ENCODE data around the gene EDC3. TPM values are rescaled to one million over a fixed set of nuclear protein-coding genes. Genes with fewer than 3 reads are reported as not detected.
"Not testable (repeated sequence)": the region's sequence is repeated elsewhere in the genome, so short reads cannot be mapped to it uniquely, and the experiment has no call there.

EDC3 gene
- polyA plus RNA-seq, 4 donors: 37.3 to 45.4 (median 41.4) TPM

DNA sequence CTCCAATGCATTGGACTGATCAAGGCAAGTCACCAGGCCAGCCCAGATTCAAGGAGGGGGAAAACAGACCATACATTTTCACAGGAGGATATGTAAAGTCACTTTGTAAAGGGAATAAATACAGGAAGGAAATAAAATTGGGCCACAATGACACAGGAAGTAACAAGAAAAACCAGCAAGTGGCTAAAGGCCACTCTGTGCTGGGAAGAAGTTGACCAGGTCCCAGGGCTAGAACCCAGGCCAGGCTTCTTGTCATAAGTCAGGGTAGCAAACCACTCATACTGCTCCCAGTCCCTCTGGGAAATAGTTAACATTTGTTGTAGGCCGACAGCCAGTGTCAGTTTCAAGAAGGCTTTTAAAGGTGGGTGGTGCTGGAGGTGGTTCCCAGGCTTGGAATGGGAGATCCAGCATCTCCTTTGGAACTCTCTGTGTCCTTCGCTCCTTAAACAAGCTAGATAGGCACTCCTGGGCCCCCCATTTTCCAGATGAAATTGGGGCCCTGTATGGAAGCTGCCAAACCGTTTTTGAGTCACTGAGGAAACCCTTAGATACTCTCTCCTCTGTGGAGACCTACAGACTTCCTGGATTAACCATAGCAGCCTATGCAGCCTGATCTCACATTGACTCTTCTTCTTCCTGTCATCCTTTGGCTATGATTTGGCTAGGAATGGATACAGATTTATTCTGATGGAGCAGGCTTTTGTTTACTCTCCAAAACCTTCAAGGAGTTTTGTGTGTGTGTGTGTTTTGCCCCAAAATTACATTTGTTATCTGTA lies 14.7 kb upstream of the EDC3 start:
- no peak for DNase-seq (ENCODE audit: low read depth in 4 of 4, low spot score in 3 of 4)

DNA sequence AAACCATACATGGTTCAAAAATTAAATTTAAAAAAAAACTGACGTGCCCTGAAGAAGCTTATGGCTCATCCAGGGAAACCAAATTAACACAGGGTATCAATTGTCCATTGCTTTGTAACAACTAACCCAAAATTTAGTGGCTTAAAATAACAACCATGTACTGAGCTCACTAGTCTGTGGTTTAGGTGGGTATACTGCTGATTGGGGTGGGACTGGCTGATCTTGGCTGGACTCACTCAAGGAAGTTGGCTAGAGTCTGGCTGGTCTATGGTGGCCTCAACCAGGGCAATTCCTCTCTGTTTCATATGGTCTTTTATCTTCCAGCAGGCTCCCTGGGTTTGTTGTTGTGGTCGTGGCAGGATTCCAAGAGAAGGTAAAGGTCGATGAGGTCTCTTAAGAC lies 14.1 kb upstream of the EDC3 start:
- DNase-seq (ENCODE audit: low read depth in 4 of 4, low spot score in 3 of 4): no peak

DNA sequence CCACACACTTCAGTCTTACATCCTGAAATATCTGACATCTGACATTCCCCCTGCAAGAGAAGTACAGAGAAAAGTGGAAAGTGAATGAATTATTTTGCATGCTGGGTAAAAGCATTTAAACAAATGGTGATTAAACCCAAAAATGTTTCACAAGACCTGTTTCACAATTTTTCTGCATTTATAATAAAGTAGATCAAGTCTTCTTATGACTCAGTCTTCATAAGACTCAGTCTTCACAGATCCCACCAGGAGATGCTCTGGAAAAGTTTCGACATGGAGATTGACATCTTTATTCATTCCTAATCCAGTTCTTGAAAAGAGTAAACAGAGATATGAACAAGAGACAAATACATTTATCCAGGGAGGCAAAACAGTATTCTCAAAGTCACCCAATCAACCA lies 13.2 kb upstream of the EDC3 start:
- DNase-seq (ENCODE audit: low read depth in 4 of 4, low spot score in 3 of 4): no peak

DNA sequence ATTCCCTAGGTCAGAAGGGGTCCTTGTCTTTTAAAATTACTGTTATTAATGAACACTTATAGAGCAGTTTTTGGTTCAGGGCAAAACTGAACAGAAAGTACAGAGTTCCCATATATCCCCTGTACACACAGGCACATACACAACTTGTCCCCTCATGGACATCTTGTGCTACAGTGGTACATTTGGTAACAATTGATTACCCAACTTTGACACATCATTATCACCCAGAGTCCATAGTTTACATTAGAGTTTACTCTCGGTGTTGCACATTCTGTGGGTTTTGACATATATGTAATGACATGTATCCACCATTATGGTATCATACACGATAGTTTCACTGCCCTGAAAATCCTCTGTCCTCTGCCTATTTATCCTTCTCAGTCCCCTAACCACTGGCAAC lies 984 bp upstream of the EDC3 start:
- no peak for DNase-seq (ENCODE audit: low read depth in 4 of 4, low spot score in 3 of 4)

DNA sequence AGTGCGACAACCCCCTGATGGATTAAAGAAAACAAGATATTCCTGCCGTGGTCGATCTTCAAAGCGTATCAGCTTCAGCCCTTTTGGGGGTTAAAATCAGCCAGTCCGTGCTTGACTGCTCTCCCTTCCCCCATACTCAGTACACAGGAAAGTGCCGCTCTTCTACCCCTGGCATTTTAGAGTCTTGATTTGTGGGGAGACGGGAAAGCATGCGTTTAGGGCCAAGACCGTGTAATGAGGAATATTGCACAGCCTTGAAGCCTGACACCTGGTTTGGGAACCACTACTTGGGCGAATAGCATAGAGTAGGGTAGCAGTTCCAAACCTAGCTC lies 540 bp upstream of the EDC3 start:
- no peak for DNase-seq (ENCODE audit: low read depth in 4 of 4, low spot score in 3 of 4)

DNA sequence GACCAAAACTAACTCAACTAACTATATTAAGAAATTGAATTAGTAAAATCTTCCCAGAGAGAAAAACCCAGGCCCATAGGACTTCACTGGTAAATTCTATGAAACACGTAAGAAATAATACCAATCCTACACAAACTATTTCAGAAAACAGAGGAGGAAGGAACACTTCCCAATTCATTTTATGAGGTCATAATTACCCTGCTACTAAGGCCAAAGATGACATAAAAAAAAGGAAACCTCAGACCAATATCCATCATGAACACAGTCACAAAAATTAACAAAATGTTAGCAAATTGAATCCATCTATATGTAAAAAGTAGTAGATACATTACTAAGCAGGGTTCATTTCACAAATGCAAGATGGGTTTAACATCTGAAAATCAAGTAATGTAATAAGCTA lies 3.5 kb downstream of the EDC3 start:
- DNase-seq (ENCODE audit: low read depth in 4 of 4, low spot score in 3 of 4): no peak

DNA sequence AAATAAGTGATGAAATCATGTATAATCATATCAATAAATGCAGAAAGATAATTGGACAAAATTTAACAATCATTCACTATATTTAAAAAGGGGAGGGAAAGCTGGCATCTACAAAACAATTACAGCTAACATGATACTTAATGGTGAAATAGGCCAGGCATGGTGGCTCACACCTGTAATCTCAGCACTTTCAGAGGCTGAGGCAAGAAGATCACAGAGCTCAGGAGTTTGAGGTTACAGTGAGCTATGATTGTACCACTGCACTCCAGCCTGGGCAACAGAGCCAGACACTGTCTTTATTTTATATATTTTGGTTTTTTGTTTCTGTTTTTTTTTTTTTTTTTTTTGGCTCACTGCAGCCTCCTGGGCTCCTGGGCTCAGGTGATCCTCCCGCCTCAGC lies 12.1 kb downstream of the EDC3 start:
- DNase-seq (ENCODE audit: low read depth in 4 of 4, low spot score in 3 of 4): no peak

DNA sequence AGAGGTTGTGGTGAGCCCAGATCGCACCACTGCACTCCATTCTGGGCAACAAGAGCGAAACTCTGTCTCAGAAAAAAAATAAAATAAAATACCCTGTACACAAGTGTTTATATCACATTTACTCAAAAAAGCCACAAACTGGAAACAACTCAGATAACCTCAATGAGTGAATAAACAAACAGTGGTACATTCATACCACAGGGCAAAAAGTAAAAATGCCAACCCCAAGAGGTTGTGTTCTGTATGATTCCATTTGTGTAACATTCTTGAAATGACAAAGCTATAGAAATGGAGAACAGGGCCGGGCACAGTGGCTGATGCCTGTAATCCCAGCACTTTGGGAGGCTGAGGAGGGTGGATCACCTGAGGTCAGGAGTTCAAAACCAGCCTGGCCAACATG lies 12.9 kb downstream of the EDC3 start:
- DNase-seq (ENCODE audit: low read depth in 4 of 4, low spot score in 3 of 4): no peak

DNA sequence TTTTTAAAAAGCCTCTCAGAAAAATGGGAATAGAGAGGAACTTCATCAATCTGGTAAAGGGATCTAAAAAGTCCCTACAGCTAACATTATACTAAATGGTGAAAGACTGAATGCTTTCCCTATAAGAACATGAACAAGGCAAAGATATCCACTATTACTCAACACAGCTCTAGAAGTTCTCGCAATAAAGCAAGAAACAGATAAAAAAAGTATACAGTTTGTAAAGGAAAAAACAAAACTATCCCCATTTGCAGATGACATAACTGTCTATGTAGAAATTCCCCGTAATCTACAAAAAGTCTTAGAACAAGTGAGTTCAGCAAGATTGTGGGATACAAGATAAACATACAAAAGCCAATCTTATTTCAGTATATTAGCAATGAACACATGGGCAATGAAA lies 15.4 kb downstream of the EDC3 start:
- DNase-seq (ENCODE audit: low read depth in 4 of 4, low spot score in 3 of 4): no peak

DNA sequence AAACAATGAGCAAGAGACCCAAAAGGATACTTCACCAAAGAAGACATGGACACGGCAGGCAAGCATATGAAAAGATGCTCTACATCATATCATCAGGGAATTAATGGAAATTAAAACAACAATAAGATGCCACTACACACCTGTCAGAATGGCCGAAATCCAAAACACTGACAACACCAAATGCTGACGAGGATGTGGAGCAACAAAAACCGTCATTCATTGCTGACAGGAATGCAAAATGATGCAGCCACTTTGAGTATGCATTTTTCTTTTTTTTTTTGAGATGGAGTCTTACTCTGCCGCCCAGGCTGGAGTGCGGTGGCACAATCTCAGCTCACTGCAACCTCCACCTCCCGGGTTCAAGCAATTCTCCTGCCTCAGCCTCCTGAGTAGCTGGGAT lies 19.0 kb downstream of the EDC3 start:
- no peak for DNase-seq (ENCODE audit: low read depth in 4 of 4, low spot score in 3 of 4)

DNA sequence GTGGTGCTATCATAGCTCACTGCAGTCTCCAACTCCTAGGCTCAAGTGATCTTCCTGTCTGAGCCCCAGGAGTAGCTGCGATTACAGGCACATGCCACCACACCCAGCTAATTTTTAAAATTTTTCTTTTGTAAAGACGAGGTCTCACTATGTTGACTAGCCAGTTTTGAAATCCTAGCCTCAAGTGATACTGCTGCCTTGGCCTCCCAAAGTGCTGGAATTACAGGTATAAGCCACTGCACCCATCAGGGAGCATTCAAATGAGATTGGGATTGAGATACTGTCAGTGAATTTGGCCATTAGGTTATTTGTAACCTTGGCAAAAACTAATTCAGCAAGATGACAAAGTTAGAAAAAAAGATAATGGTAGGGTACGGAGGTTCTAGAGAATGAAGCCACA lies 21.7 kb downstream of the EDC3 start:
- no peak for DNase-seq (ENCODE audit: low read depth in 4 of 4, low spot score in 3 of 4)

DNA sequence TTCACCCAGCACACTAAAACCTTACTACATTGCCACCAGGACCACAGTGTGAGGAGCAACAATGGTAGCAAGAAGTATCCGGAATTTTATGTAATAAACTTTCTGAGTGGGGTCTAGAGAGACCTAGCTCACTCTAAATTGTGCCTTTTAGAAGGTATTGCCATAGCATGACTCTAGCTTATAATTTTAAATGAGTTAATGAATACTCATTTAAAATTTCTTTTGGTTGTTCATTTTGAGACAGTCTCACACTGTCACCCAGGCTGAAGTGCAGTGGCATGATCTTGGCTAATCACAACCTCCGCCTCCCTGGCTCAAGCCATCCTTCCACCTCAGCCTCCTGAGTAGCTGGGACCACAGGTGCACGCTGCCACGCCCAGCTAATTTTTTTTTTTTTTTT lies 26.2 kb downstream of the EDC3 start:
- DNase-seq (ENCODE audit: low read depth in 4 of 4, low spot score in 3 of 4): no peak

DNA sequence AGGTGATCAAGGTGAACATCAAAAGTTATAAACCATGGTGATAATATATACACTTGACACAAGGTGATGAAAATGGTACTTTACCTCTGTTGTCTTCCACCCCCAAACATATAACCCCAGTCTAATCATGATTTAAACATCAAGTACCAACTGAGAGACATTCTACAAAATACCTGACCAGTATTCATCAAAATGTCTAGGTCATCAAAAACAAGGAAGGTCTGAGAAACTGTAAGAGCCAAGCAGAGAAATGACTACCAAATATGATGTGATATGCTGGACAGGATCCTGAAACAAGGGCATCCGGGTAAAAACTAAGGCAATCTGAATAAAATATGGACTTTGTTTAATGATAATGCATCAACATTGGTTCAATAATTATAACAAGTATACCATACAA lies 27.8 kb downstream of the EDC3 start:
- no peak for DNase-seq (ENCODE audit: low read depth in 4 of 4, low spot score in 3 of 4)

DNA sequence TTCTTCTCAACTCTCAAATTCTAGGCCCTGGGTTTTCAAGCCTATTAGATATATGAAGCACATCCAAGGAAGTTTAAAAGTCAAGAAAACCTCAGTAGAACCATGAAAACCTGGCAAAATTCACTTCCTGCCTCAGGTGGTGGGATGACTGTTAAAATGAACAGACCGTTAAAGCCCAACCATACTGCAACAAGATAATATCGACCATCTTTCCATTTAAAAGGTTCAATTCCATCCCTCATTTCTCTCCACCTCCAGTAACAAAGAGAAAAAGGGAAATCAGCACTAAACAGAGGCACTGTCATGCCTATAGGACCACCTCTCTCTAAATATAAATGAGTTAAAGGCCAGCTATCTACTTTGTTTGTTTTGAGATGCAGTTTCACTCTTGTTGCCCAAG lies 31.2 kb downstream of the EDC3 start:
- DNase-seq (ENCODE audit: low read depth in 4 of 4, low spot score in 3 of 4): no peak

DNA sequence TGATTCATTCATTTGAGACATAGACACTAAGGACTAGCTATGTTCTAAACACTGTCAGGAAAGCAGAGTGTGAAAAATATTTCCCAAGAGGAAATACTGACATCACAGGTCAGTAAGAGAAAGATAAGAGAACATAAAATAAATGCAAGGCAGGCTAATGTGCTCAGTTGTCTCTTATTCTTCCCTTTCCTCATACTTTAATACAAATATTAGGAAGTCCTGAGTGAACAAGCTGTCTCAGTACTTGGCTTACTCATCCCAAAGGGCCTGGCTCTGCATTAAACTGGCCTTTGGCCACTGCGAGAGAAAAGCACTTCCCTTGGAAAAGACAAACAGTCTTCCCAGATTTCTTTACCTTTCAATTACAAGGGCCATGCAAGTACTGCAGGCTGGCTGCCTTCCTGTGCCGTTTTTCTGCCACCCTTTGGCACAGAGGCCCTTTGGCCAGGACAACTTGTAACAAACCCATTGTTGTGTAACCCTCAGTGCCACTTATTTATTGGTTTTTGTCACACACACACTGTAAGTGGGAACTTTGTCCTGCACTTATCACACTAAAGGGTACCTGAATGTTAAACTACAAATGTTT lies 31.7 kb downstream of the EDC3 start:
- DNase-seq (ENCODE audit: low read depth in 4 of 4, low spot score in 3 of 4): no peak

DNA sequence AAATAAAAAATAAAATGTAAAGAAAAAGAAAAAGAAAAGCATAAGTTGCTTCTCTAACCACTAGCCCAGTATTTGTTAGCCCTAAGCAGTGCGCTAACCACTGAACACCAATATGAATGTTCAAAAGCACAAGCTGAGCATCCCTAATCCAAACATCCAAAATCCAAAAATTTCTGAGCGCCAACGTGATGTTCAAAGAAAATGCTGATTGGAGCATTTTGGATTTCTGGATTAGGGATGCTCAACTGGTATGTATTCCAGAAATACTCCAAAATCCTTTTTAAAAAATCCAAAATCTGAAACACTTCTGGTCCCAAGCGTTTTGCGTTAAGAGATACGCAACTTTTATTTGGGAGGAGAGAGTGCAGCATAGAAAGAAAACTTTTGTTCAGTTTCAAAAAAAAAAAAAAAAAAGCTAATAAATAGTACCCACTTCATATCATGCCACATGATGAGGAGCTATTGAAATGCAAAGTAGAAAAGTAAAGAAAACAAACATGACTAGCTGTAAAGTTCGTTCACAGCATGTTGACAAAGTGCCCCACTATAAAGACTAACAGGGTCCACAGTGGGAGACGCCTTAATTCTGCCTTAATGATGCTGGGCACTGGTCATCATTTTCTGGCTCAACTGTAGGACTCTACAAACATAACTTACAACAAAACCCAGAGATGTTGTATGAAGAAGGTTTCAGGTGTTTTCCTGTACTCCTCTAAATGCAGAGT lies 32.4 kb downstream of the EDC3 start:
- no peak for DNase-seq (ENCODE audit: low read depth in 4 of 4, low spot score in 3 of 4)

DNA sequence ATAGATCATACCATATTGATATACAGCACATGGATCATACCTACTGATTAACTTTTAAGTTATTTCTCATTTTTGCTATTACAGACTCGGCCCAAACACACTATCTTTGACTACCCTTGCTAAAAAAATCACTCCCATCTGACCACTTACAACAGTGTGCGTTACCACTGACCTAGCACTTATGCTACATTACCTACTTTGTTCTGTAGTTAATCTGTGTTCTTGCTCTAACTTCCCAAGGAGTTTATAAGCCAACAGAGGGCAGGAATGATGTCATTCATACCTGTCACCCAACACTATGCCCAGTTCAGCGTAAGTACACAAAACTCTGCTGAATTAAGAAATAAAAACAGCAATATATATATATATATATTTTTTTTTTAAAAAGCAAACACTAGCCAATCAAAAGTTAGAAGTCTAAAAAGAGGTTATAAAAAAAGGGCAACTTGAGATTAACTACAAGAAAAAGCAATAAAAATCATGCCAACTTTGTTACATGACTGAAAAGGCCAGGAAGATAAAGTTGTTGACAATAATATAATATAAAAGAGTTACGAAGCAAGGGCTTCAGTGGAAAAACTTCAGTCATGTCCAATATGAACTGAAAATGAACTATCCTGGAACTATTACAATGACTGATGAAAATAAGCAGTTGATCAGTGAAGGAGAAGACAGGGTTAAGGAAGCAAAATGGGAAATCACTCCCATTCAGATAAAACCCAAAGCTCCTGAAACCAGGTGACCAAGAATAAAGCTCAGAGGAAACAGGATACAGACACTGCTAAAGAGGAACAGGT lies 33.6 kb downstream of the EDC3 start:
- DNase-seq (ENCODE audit: low read depth in 4 of 4, low spot score in 3 of 4): no peak

DNA sequence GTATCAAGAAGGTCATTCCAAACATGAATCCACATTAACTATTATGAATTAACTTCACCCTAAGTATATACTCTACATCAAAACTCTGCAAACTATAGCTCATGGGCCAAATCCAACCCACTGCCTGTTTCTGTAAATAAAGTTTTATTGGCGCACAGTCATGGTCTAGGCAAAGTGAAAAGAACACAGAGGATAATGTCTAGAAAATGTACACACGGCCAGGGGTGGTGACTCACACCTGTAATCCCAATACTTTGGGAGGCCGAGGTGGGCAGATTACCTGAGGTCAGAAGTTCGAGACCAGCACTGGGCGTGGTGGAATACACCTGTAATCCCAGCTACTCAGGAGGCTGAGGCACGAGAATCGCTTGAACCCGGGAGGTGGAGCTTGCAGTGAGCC lies 34.5 kb downstream of the EDC3 start:
- not testable (repeated sequence) for DNase-seq (ENCODE audit: low read depth in 4 of 4, low spot score in 3 of 4)

DNA sequence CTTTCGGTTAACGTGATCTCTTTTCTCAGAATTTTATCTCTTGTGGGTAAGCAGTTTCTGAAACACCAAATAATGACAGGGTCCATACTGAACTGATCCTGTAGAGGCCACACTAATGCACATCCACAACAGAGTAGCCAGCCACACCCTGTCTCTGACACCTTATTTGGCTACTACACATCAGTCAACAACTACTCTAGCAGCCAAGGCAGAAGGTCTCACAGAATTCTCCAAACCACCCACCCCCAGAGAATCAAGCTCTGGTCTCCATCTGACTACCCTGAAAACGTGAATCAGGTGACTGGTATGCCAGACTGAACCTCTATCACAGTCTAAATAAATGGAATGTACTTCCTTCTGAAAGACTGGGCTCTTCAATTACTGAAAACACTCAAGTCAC lies 38.0 kb downstream of the EDC3 start:
- DNase-seq (ENCODE audit: low read depth in 4 of 4, low spot score in 3 of 4): no peak

DNA sequence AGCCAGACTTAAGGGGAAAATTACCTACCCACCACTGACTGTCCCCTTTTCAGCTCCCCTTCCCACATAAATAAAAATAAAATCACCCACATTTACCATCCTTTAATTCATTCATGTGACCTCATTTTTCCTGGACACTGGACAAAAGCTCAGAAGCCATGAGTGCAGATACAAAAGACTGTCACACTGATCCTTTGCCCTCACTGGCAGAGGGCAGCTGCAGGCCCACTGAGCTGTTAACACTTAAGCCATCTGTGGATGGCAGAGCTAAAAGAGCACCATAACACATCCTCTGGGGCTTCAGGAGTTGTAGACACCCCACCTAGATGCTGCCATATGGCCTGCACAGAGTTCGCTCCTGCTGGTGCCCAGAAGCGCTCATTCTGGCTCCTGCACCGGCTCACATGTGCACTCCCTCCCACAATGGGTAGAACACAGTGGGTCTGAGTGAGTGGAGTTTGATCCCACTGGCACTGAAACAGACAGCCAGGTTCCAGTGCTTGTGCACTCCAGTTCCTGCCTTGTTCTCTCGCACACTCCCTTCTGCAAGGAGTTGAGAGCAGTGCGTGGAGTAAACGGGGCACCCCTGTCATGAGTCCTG lies 38.8 kb downstream of the EDC3 start:
- no peak for DNase-seq (ENCODE audit: low read depth in 4 of 4, low spot score in 3 of 4)

DNA sequence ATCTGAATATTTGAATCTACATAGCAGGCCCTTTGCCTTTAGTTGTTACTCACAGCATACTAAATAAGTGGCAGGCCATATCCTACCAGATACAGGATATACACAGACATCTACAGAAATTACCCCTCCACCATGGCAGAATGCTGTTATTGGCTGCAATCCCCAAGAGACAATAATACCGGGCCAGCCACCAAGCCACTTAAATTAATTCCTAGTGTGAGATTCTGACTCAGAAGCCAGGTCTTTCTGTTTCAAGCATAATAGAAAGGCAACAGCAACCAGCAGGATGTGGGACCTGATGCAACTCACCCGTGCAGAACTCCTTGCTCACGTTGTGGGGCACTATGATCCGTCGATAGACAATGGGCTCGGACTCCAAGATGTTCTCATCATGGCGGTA lies 40.4 kb downstream of the EDC3 start:
- no peak for DNase-seq (ENCODE audit: low read depth in 4 of 4, low spot score in 3 of 4)

Data from right renal pelvis (tissue), 4 donors.